Measurements from ENCODE around the gene SCARB1.

The SCARB1 gene

GRCh38 chr12:124834822-124835221, 28.8 kb downstream of the SCARB1 start (continued):
- TF ChIP-seq CTCF (tag by site-specific recombination; IDR thresholded peaks at IDR 0.05) (no peak), ZNF350 (tag by site-specific recombination; IDR thresholded peaks at IDR 0.05) (no peak), ZNF423 (tag by site-specific recombination; IDR thresholded peaks at IDR 0.05) (no peak), ZNF707 (tag by site-specific recombination; IDR thresholded peaks at IDR 0.05) (no peak)

- no peaks in the 10 kb centered on the region for H3K9me3 ChIP-seq (ENCODE audit: control insufficient read depth, insufficient read depth, low read depth, low read length)
- TF ChIP-seq KLF7 (tag by site-specific recombination; IDR thresholded peaks at IDR 0.05; ENCODE audit: borderline replicate concordance) (no peak), ZNF184 (tag by site-specific recombination; IDR thresholded peaks at IDR 0.05) (no peak), ZSCAN5A (tag by site-specific recombination; IDR thresholded peaks at IDR 0.05) (no peak), ZNF350 (tag by site-specific recombination; IDR thresholded peaks at IDR 0.05) (no peak), ZIC2 (tag by site-specific recombination; IDR thresholded peaks at IDR 0.05) (peak; percentile 72)
- CTCF ChIA-PET: no interaction called here
- H3K27ac ChIP-seq (ENCODE audit: extremely low read depth, low read depth, low read length): no peak overlapping the region
- H3K36me3 ChIP-seq (ENCODE audit: control insufficient read depth in 2 of 2, insufficient read depth in 1 of 2, low read length in 2 of 2): no peaks in the 10 kb centered on the region; a peak in 1 of 3 replicates
- peaks cover 10% of the 10 kb centered on the region for H3K4me1 ChIP-seq (ENCODE audit: control insufficient read depth, insufficient read depth, low read length)
- POLR2A ChIA-PET: no interaction called here
- no peak overlapping the region for H3K4me3 ChIP-seq (ENCODE audit: low read depth, low read length)
These were observed 30.0 kb downstream of the SCARB1 start for GRCh38 chr12:124833693-124834122.

GRCh38 chr12:124832856-124833255, 30.8 kb downstream of the SCARB1 start:
- ChIA-PET CTCF (interaction anchor here (0.7 kb wide), 1 partner anchor 24 kb away, joined by 4 read pairs; no protein-coding TSS in a partner anchor), POLR2A (no interaction called here)
- Histone ChIP-seq H3K36me3 (ENCODE audit: control insufficient read depth in 2 of 2, insufficient read depth in 1 of 2, low read length in 2 of 2) (no peaks in the 10 kb centered on the region; a peak in 1 of 3 replicates), H3K4me1 (ENCODE audit: control insufficient read depth, insufficient read depth, low read length) (peaks cover 6% of the 10 kb centered on the region), H3K4me3 (ENCODE audit: low read depth, low read length) (no peak overlapping the region), H3K27ac (ENCODE audit: extremely low read depth, low read depth, low read length) (no peak overlapping the region), H3K9me3 (ENCODE audit: control insufficient read depth, insufficient read depth, low read depth, low read length) (no peaks in the 10 kb centered on the region)
- TF ChIP-seq ZNF362 (tag by site-specific recombination; IDR thresholded peaks at IDR 0.05) (no peak), GLIS2 (tag by site-specific recombination; IDR thresholded peaks at IDR 0.05) (no peak), FEZF1 (tag by site-specific recombination; IDR thresholded peaks at IDR 0.05) (no peak), IKZF3 (tag by site-specific recombination; IDR thresholded peaks at IDR 0.05) (no peak), ZNF639 (tag by site-specific recombination; IDR thresholded peaks at IDR 0.05) (no peak), ZNF571 (tag by site-specific recombination; IDR thresholded peaks at IDR 0.05) (no peak), KLF10 (tag by site-specific recombination; IDR thresholded peaks at IDR 0.05) (no peak), PBX3 (CRISPR knock-in tag; IDR thresholded peaks at IDR 0.05) (no peak), ZNF174 (tag by site-specific recombination; IDR thresholded peaks at IDR 0.05) (no peak), ZNF747 (tag by site-specific recombination; IDR thresholded peaks at IDR 0.05) (no peak), ZNF175 (tag by site-specific recombination; IDR thresholded peaks at IDR 0.05) (no peak), ZNF600 (tag by site-specific recombination; IDR thresholded peaks at IDR 0.05) (no peak), AEBP2 (tag by site-specific recombination; IDR thresholded peaks at IDR 0.05; ENCODE audit: borderline replicate concordance) (no peak), TSHZ1 (tag by site-specific recombination; IDR thresholded peaks at IDR 0.05; ENCODE audit: borderline replicate concordance) (no peak)
